HG03457 (cell line): Measurements from ENCODE around the gene MAST1.

Experiments
- ATAC-seq: cut with Tn5 transposase; IDR thresholded peaks from one replicate; pipeline ENCODE4 v1.9.1; 2021; ENCODE audit warnings: moderate number of reproducible peaks; ENCODE audit not compliant: unreplicated experiment

MAST1 gene

GRCh38 chr19:12867120-12868099, 29.1 kb downstream of the MAST1 start:
- ATAC-seq = no peak

- ATAC-seq = no peak
These were observed 30.3 kb downstream of the MAST1 start for GRCh38 chr19:12868540-12869112.

GRCh38 chr19:12871681-12872080, 33.4 kb downstream of the MAST1 start:
- ATAC-seq = no peak

- ATAC-seq = no peak
These were observed 33.9 kb downstream of the MAST1 start for GRCh38 chr19:12872255-12872654.

- no peak for ATAC-seq
These were observed 34.9 kb downstream of the MAST1 start for GRCh38 chr19:12872941-12873890.

GRCh38 chr19:12873891-12874745, 35.8 kb downstream of the MAST1 start:
- ATAC-seq = no peak

GRCh38 chr19:12875086-12875485, 36.8 kb downstream of the MAST1 start:
- no peak for ATAC-seq

- ATAC-seq = no peak
These were observed 42.3 kb downstream of the MAST1 start for GRCh38 chr19:12880551-12881171.

- ATAC-seq = peak; percentile 42
These were observed 43.0 kb downstream of the MAST1 start, which contains the start of gene DNASE2 for GRCh38 chr19:12881172-12881808. TSS of gene DNASE2 (minus strand) at chr19:12881449. CDS start at chr19:12881375, 74 bp downstream.

GRCh38 chr19:12882589-12882988, 44.3 kb downstream of the MAST1 start:
- ATAC-seq = no peak

GRCh38 chr19:12884202-12884601, 45.9 kb downstream of the MAST1 start:
- ATAC-seq = no peak

- no peak for ATAC-seq
These were observed 46.3 kb downstream of the MAST1 start for GRCh38 chr19:12884627-12884925.

- ATAC-seq = no peak
These were observed 46.8 kb downstream of the MAST1 start for GRCh38 chr19:12884926-12885748.

- ATAC-seq = no peak
These were observed 47.7 kb downstream of the MAST1 start for GRCh38 chr19:12885749-12886650.

- ATAC-seq = no peak
These were observed 48.3 kb downstream of the MAST1 start for GRCh38 chr19:12886651-12886968.

- no peak for ATAC-seq
These were observed 48.8 kb downstream of the MAST1 start, which contains the start of gene KLF1 for GRCh38 chr19:12886969-12887747. TSS of gene KLF1 (minus strand) at chr19:12887201. CDS start at chr19:12887140, 61 bp downstream.
